ENCODE results near the gene GNPTAB.

DNA sequence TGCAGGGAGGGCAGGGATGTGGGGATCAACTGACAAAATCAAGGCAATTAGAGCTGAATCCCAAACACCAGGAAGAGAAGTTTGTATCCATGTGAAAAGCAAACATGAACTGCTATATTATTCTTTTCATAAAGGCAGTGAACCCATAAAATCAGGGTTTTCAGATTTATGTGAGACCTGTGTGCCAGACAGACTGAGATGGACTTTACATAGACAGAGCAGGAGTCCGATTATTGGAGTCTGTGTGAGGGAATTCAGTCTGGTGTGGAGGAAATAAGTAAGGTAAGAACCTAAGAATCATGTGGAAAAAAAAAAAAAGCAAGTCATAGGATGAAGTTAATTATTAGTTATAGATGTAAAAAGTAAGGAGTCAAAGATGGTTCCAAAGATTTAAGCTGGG, 46.4 kb downstream of the GNPTAB start:
- TF ChIP-seq, protein P1, sequence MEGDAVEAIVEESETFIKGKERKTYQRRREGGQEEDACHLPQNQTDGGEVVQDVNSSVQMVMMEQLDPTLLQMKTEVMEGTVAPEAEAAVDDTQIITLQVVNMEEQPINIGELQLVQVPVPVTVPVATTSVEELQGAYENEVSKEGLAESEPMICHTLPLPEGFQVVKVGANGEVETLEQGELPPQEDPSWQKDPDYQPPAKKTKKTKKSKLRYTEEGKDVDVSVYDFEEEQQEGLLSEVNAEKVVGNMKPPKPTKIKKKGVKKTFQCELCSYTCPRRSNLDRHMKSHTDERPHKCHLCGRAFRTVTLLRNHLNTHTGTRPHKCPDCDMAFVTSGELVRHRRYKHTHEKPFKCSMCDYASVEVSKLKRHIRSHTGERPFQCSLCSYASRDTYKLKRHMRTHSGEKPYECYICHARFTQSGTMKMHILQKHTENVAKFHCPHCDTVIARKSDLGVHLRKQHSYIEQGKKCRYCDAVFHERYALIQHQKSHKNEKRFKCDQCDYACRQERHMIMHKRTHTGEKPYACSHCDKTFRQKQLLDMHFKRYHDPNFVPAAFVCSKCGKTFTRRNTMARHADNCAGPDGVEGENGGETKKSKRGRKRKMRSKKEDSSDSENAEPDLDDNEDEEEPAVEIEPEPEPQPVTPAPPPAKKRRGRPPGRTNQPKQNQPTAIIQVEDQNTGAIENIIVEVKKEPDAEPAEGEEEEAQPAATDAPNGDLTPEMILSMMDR (IDR thresholded peaks at IDR 0.05), result no peak
- no peak for TF ChIP-seq POLR2A (IDR thresholded peaks at IDR 0.05)
